Bronchial epithelial cell (primary cell): Measurements from ENCODE around the gene RUNX1. TPM values are rescaled to one million over a fixed set of nuclear protein-coding genes. Genes with fewer than 3 reads are reported as not detected.
"Not testable (repeated sequence)": the region's sequence is repeated elsewhere in the genome, so short reads cannot be mapped to it uniquely, and the experiment has no call there.

Source experiments
- DNase-seq: peaks from one replicate; pipeline ENCODE4 v3.0.0-alpha.2; 2010; ENCODE audit warnings: low read depth
- FAIRE-seq: peaks from 2 replicates; lab custom pipeline; 2011; peaks lifted over from hg19 to GRCh38; lab: Jason Lieb, UNC
- H3K27me3 ChIP-seq: 2 replicates; pipeline ENCODE4 v1.5.1; 2011; ENCODE audit warnings: low read length; ENCODE audit not compliant: control insufficient read depth, insufficient read depth
- H3K36me3 ChIP-seq: 2 replicates; pipeline ENCODE4 v1.5.1; 2011; ENCODE audit warnings: low read length; ENCODE audit not compliant: control insufficient read depth, insufficient read depth
- H3K4me3 ChIP-seq: 2 replicates; pipeline ENCODE4 v1.5.1; 2011; ENCODE audit warnings: mild to moderate bottlenecking, low read depth, low read length, control low read depth
- CTCF ChIP-seq: IDR thresholded peaks from 2 replicates; pipeline ENCODE4 v1.5.1; 2011; ENCODE audit warnings: mild to moderate bottlenecking, moderate library complexity, low read length, control low read depth, inconsistent platforms; ENCODE audit not compliant: insufficient read depth, severe bottlenecking
- total RNA-seq: library from RNA; depleted of rRNA; stranded (reverse); fragments of >200 nt; gene quantifications from 2 replicates; pipeline ENCODE4 v1.2.1, GENCODE V29; 2014

Gene RUNX1
- total RNA-seq, 1 donor from 2014 or later, result 11.8 TPM

DNA sequence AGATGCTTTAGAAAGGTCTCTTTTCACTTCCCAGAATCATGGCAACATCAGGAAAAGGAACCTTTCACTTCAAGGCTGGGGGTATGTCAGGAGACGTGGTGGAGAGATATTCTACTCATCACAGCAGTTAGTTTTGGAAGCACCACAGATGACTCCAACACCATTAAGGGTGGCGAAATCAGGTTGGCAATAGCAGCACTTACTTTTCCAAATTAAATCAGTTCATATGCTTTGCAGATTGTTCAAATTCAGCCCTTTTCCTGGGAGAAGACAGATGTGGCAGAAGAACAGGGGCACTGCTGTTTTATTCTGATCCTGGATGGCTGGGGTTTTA is 79.0 kb downstream of the RUNX1 start:
- DNase-seq, result no peak
- Histone ChIP-seq H3K27me3 (no peaks in the 10 kb centered on the region), H3K4me3 (no peak overlapping the region), H3K36me3 (no peaks in the 10 kb centered on the region)
- no peak for FAIRE-seq
- no peak for TF ChIP-seq CTCF

DNA sequence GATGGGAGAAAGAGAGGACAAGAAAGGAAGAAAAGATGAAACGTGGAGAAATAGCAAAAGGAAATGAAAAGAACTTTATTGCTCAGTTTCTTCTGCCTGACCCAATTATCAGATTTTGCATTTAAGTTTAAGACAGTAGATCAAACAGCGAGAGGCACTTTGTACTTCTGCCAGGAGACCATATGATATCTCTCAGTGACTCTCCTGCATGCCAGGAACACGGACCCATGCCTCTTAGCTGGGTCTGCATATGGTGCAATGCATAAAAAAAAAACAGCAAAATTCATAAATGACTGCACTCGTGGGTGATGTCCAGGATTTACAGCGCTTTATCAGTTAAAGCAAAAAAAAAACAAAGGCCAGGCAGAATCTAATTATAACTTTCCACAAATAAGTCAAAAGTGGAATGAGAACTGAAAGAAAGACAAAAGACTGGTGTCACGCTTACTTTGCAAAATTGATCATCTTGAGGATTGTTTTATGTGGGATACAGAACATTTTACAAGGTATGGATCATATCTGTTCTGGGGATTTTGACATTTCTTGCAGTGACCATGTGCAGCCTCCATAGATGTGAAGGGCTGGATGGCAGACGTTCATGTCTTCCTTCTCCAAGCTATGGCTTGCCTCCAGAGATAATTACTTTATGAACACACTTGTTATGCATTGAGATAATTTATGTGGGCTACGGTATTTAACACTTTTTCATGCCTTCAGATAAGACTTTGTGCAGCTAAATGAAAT is 79.5 kb downstream of the RUNX1 start:
- FAIRE-seq (no peak), DNase-seq (no peak)
- Histone ChIP-seq H3K4me3 (no peak overlapping the region), H3K36me3 (no peaks in the 10 kb centered on the region), H3K27me3 (no peaks in the 10 kb centered on the region)
- TF ChIP-seq CTCF, result no peak

- no peak for TF ChIP-seq CTCF
- no peak overlapping the region for H3K4me3 ChIP-seq
- no peaks in the 10 kb centered on the region for H3K36me3 ChIP-seq
- no peaks in the 10 kb centered on the region for H3K27me3 ChIP-seq
- DNase-seq (no peak), FAIRE-seq (no peak)
Observed at GRCh38 chr21:34968414-34969333, 80.4 kb downstream of the RUNX1 start.

DNA sequence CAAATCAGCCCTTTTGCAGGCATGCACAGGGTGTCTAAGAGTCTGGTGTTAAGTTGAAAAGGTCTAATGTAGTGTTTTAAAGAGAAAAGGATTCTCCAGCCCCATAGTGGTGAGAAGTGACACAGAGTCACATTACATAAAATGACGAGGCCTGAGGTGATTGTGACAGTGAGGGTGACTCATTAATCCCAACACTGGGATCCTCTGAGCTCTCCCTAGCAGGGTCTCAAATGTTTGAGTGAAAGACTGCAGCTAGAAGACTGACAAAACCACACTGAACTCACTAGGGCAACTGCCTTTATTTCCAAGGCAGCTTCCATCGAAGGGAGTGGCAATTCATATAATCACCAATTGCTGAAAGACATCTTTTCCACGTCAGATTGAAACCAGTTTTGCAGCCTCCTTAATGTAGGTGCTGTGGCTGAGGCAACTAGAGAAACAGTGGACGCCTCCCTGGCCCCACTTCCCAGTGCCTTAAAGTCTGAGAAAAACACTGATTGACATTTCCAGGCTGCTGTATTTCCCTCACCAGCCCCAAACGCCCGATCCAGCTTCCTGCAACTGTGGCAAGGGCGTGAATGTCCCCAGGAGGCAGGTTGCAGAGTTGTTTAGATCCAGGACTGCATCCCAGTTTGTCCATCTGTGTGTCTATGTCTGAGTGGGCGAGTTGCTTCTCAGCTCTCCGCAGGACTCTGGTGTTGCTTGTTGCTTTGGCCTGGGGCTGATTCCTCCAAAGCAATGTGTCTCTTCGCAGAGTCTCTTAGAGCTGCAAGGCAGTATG is 81.4 kb downstream of the RUNX1 start:
- no peaks in the 10 kb centered on the region for H3K36me3 ChIP-seq
- no peak for TF ChIP-seq CTCF
- H3K4me3 ChIP-seq, result no peak overlapping the region
- DNase-seq, result peak; percentile 60
- FAIRE-seq, result peak; percentile 82
- H3K27me3 ChIP-seq, result no peaks in the 10 kb centered on the region

DNA sequence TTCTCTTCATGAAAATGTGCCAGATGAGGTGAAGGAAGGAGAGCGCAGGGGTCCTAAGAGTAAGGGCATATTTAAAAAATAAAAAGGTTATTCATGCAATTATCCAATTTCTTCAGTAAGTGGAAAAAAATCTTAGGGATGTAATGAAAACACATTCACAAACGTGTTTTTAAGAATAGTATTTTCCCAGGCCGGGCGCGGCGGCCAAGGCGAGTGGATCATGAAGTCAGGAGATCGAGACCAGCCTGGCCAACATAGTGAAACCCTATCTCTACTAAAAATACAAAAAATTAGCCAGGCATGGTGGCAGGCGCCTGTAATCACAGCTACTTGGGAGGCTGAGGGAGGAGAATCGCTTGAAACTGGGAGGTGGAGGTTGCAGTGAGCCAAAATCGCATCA is 82.2 kb downstream of the RUNX1 start:
- not testable (repeated sequence) for H3K27me3 ChIP-seq, H3K36me3 ChIP-seq, H3K4me3 ChIP-seq, DNase-seq, FAIRE-seq
